Measurements from ENCODE around the gene ZNF746.

DNA sequence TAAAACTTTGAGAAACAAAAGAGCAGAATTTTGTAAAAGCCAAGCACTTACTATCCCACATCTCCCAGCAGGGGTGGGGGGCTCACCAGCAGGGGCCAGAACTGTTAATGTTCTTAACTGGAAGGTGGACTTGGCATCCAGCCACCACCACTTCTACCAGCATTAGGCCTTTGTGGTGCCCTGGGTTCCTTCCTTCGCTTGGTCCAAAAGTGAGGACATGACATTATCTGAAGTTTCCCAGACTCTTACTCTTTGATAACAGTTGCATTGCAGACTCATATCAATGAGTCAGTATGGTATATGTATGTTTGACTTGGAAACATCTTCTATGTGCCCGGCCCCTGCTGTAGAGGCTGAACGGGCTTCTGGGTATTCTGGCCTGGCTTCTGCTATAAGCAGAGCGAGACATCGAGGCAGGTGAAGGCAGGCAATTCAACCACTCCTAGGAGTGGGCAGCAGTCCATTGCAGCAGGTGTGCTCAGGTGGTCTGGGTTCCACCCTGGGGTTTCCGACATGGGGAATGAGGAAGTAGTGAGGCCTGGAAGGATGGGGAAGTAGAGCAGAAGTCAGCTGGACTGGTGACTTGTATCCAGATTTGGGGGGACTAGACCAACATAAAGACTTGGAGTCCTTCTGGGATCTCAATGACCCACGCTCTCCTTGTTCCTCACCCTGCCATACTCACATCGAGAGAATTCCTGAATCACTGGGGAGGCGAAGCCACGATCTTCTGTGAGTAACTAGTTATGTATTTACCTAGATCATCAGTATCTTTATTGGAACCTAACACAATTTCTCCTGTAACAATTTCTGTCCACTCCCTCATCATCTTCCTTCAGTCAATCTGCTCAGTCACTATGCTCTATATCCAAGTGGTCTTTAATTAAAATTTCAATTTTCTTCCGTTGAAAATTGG is 40.8 kb downstream of the ZNF746 start:
- TF ChIP-seq, protein P1, sequence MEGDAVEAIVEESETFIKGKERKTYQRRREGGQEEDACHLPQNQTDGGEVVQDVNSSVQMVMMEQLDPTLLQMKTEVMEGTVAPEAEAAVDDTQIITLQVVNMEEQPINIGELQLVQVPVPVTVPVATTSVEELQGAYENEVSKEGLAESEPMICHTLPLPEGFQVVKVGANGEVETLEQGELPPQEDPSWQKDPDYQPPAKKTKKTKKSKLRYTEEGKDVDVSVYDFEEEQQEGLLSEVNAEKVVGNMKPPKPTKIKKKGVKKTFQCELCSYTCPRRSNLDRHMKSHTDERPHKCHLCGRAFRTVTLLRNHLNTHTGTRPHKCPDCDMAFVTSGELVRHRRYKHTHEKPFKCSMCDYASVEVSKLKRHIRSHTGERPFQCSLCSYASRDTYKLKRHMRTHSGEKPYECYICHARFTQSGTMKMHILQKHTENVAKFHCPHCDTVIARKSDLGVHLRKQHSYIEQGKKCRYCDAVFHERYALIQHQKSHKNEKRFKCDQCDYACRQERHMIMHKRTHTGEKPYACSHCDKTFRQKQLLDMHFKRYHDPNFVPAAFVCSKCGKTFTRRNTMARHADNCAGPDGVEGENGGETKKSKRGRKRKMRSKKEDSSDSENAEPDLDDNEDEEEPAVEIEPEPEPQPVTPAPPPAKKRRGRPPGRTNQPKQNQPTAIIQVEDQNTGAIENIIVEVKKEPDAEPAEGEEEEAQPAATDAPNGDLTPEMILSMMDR (IDR thresholded peaks at IDR 0.05; ENCODE audit: insufficient read depth, low read depth, low read length): no peak
- TF ChIP-seq EZH2 (IDR thresholded peaks at IDR 0.05; ENCODE audit: insufficient read depth, low read length): no peak
